Measurements from ENCODE around the gene TFF3. TPM values are rescaled to one million over a fixed set of nuclear protein-coding genes. Genes with fewer than 3 reads are reported as not detected.

The TFF3 gene
- total and polyA plus RNA-seq, 2 donors (not counting 1 experiment from before 2014, with no cell fraction given): not detected

GRCh38 chr21:42317826-42318746, 2.9 kb upstream of the TFF3 start:
- Histone ChIP-seq H3K9me3 (ENCODE audit: control insufficient read depth, insufficient read depth, low read depth, low read length) (no peaks in the 10 kb centered on the region), H3K9ac (ENCODE audit: insufficient read depth, low read length) (no peak overlapping the region), H2AFZ (ENCODE audit: low read length) (no peak overlapping the region), H3K4me2 (ENCODE audit: extremely low read depth, insufficient read depth, low read length) (no peak overlapping the region), H3K4me1 (ENCODE audit: control insufficient read depth, extremely low read depth, insufficient read depth, low read length) (no peaks in the 10 kb centered on the region), H4K20me1 (ENCODE audit: control insufficient read depth, extremely low read depth, insufficient read depth, low read length) (no peaks in the 10 kb centered on the region), H3K27ac (ENCODE audit: insufficient read depth, low read length) (no peak overlapping the region), H3K36me3 (ENCODE audit: control insufficient read depth, insufficient read depth, low read length) (no peaks in the 10 kb centered on the region), H3K79me2 (ENCODE audit: control insufficient read depth, insufficient read depth, low read length) (no peaks in the 10 kb centered on the region), H3K4me3 (replicated peaks in 1 of 4; ENCODE audit: control extremely low read depth in 1 of 4, insufficient read depth in 1 of 4, low read depth in 3 of 4, low read length in 4 of 4) (no peak overlapping the region), H3K27me3 (ENCODE audit: control insufficient read depth, insufficient read depth, low read length) (no peaks in the 10 kb centered on the region)
- TF ChIP-seq, protein P1, sequence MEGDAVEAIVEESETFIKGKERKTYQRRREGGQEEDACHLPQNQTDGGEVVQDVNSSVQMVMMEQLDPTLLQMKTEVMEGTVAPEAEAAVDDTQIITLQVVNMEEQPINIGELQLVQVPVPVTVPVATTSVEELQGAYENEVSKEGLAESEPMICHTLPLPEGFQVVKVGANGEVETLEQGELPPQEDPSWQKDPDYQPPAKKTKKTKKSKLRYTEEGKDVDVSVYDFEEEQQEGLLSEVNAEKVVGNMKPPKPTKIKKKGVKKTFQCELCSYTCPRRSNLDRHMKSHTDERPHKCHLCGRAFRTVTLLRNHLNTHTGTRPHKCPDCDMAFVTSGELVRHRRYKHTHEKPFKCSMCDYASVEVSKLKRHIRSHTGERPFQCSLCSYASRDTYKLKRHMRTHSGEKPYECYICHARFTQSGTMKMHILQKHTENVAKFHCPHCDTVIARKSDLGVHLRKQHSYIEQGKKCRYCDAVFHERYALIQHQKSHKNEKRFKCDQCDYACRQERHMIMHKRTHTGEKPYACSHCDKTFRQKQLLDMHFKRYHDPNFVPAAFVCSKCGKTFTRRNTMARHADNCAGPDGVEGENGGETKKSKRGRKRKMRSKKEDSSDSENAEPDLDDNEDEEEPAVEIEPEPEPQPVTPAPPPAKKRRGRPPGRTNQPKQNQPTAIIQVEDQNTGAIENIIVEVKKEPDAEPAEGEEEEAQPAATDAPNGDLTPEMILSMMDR (conservative IDR thresholded peaks at IDR 0.05 in 1 of 2, IDR thresholded peaks at IDR 0.05 in 1 of 2; ENCODE audit: low read depth in 1 of 2, low read length in 2 of 2): no peak
- TF ChIP-seq EZH2 (IDR thresholded peaks at IDR 0.05; ENCODE audit: low read length, missing control alignments): no peak
- no peak for DNase-seq (ENCODE audit: low read depth in 2 of 2)

- no peak overlapping the region for H3K4me3 ChIP-seq (replicated peaks in 1 of 4; ENCODE audit: control extremely low read depth in 1 of 4, insufficient read depth in 1 of 4, low read depth in 3 of 4, low read length in 4 of 4)
- H3K4me1 ChIP-seq (ENCODE audit: control insufficient read depth, extremely low read depth, insufficient read depth, low read length): no peaks in the 10 kb centered on the region
- H3K79me2 ChIP-seq (ENCODE audit: control insufficient read depth, insufficient read depth, low read length): no peaks in the 10 kb centered on the region
- no peak overlapping the region for H3K4me2 ChIP-seq (ENCODE audit: extremely low read depth, insufficient read depth, low read length)
- DNase-seq (ENCODE audit: low read depth in 2 of 2): no peak
- no peak overlapping the region for H2AFZ ChIP-seq (ENCODE audit: low read length)
- no peaks in the 10 kb centered on the region for H3K36me3 ChIP-seq (ENCODE audit: control insufficient read depth, insufficient read depth, low read length)
- no peak overlapping the region for H3K9ac ChIP-seq (ENCODE audit: insufficient read depth, low read length)
- H3K27me3 ChIP-seq (ENCODE audit: control insufficient read depth, insufficient read depth, low read length): no peaks in the 10 kb centered on the region
- H3K9me3 ChIP-seq (ENCODE audit: control insufficient read depth, insufficient read depth, low read depth, low read length): no peaks in the 10 kb centered on the region
- no peak overlapping the region for H3K27ac ChIP-seq (ENCODE audit: insufficient read depth, low read length)
- no peaks in the 10 kb centered on the region for H4K20me1 ChIP-seq (ENCODE audit: control insufficient read depth, extremely low read depth, insufficient read depth, low read length)
- no peak for TF ChIP-seq EZH2 (IDR thresholded peaks at IDR 0.05; ENCODE audit: low read length, missing control alignments)
- TF ChIP-seq, protein P1 (conservative IDR thresholded peaks at IDR 0.05 in 1 of 2, IDR thresholded peaks at IDR 0.05 in 1 of 2; ENCODE audit: low read depth in 1 of 2, low read length in 2 of 2): no peak
Observed at GRCh38 chr21:42317341-42317741, 2.1 kb upstream of the TFF3 start.

DNA sequence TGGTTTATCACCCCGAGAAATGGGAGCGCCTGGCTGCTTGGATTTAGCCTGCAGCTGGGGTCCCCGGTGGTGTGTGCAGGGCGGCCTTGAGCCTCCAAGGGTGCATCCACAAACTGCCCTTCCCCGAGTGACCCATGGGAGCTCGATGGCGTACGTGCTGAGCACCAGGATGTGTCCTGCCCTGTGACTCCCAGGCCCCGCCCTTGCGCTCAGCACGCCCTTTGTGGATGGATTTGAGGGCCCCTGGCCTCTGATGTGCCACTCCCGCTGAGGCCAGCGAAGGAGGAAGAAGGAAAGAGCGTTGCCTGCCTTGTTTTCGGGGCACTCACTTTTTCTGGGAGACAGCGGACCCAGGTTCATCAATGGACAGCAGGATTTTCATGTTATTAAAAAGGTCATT, 1.7 kb upstream of the TFF3 start:
- H3K4me3 ChIP-seq (replicated peaks in 1 of 4; ENCODE audit: control extremely low read depth in 1 of 4, insufficient read depth in 1 of 4, low read depth in 3 of 4, low read length in 4 of 4): no peak overlapping the region
- no peaks in the 10 kb centered on the region for H3K9me3 ChIP-seq (ENCODE audit: control insufficient read depth, insufficient read depth, low read depth, low read length)

More for the DNA sequence above, 1.7 kb upstream of the TFF3 start:
- no peaks in the 10 kb centered on the region for H3K4me1 ChIP-seq (ENCODE audit: control insufficient read depth, extremely low read depth, insufficient read depth, low read length)
- H3K27ac ChIP-seq (ENCODE audit: insufficient read depth, low read length): no peak overlapping the region
- H4K20me1 ChIP-seq (ENCODE audit: control insufficient read depth, extremely low read depth, insufficient read depth, low read length): no peaks in the 10 kb centered on the region
- H3K79me2 ChIP-seq (ENCODE audit: control insufficient read depth, insufficient read depth, low read length): no peaks in the 10 kb centered on the region
- no peak overlapping the region for H2AFZ ChIP-seq (ENCODE audit: low read length)
- DNase-seq (ENCODE audit: low read depth in 2 of 2): no peak
- H3K9ac ChIP-seq (ENCODE audit: insufficient read depth, low read length): no peak overlapping the region
- H3K4me2 ChIP-seq (ENCODE audit: extremely low read depth, insufficient read depth, low read length): no peak overlapping the region
- TF ChIP-seq, protein P1 (conservative IDR thresholded peaks at IDR 0.05 in 1 of 2, IDR thresholded peaks at IDR 0.05 in 1 of 2; ENCODE audit: low read depth in 1 of 2, low read length in 2 of 2): no peak
- TF ChIP-seq EZH2 (IDR thresholded peaks at IDR 0.05; ENCODE audit: low read length, missing control alignments): no peak
- no peaks in the 10 kb centered on the region for H3K36me3 ChIP-seq (ENCODE audit: control insufficient read depth, insufficient read depth, low read length)
- H3K27me3 ChIP-seq (ENCODE audit: control insufficient read depth, insufficient read depth, low read length): no peaks in the 10 kb centered on the region
